Astrocyte of the hippocampus (primary cell): Measurements from ENCODE around the gene NPIPA3.
"Not testable (repeated sequence)": the region's sequence is repeated elsewhere in the genome, so short reads cannot be mapped to it uniquely, and the experiment has no call there.

Experiments
- DNase-seq: peaks from one replicate; pipeline ENCODE4 v3.0.0; 2011; ENCODE audit warnings: low read depth, low spot score

NPIPA3 gene

DNA sequence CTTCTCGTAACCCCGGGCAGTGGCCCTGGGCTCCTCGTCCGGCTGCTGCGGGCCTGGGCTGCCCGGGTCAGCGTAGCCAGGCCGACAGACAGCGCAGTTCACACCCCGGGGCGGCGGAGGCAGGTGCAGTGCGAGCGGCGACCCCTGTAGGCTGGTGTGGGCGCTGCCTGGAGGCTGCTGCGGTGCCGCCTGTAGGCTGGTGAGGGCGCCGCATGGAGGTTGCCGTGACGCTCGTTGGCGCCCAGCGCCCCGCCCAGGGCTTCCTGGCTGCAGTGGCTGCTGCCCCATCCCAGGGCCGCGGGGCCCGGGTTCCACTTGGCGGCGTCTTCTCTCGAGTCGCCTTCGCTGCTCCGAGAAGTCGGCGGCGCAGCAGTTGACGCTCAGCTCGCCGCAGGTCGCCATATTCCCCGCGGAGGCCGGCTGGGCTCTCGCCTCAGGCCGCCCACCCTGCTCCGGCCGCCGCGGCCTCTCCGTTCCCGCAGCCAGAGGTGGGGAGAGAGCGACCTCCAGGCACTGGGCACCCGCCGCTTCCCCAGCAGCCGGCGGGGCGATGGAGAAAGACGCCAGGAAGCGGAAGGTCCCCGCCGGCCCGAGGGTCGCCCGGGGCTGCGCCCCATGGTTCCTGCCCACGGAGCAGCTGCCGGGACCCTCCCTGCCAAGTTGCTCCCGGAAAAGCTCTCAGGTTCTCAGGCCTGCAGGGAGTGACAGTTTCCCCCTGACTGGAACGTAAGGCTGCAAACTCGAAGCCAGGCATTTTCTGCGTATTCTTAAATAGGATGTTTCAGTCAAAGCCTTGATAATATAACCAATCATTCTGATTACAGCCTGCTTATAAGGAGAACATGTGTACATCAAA lies at the start of gene NPIPA3:
Gene NPIPA3, plus strand, starts transcription at position 256 of the 856 bp plus-strand sequence. CDS start 5,533 bp downstream, outside the sequence.
- DNase-seq, result not testable (repeated sequence)

DNA sequence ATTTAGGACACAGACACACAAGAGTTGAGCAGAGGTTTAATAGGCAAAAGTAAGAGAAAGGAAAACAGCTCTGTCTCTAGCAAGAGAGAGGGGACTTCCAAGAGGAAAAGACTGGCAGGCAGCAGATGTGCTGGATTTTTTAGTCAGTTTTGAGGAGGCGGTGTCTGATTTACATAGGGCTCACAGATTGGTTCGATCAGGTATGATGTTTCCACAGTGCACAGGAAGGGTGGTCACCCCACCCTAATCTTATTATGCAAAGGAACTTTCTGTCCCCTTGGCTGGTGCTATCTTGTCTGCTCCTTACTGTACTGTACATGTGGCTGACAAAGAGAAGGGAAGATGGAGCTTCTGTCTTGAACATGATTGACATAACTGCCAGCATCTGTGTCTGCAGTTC lies 45.1 kb upstream of the NPIPA3 start:
- no peak for DNase-seq

DNA sequence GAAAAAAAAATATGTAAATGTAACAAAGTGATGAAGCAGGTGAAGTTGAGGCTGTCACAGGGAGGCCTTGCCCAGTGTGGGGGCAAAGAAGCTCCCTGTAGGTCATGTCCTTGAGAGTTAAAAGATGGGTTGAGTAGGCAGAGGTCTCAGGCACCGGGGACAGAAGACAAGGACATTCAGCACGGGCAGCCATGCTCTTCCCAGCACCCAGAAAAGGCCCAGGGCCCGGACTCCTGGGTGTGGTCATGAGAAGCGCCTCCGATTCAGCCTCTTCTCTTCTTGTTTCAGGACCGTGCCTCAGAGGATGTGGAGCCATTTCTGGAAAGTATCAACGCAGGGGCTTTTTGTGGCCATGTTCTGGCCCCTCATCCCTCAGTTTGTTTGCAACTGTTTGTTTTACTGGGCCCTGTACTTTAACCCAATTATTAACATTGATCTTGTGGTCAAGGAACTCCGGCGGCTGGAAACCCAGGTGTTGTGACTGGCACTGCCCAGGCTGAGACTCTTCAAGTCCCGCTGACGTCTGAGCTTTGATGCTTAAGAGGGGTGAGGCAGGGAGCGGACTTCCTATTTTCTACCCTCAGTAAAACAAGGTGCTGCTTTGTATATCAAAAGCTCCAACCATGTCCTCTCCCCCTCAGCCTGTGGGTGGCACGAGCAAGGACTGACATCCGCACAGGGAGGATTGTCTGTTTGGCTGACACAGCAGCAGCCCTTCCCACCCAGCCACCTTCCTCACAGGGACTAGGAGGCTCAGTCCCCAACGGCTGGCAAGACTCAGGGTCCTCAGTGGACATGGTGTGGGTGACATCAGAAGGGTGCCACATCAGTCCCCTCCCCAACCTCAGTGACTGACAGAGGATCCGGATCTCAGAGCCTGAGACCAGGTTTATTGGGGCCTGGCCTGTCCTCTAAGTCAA lies 35.6 kb upstream of the NPIPA3 start:
- DNase-seq, result no peak

DNA sequence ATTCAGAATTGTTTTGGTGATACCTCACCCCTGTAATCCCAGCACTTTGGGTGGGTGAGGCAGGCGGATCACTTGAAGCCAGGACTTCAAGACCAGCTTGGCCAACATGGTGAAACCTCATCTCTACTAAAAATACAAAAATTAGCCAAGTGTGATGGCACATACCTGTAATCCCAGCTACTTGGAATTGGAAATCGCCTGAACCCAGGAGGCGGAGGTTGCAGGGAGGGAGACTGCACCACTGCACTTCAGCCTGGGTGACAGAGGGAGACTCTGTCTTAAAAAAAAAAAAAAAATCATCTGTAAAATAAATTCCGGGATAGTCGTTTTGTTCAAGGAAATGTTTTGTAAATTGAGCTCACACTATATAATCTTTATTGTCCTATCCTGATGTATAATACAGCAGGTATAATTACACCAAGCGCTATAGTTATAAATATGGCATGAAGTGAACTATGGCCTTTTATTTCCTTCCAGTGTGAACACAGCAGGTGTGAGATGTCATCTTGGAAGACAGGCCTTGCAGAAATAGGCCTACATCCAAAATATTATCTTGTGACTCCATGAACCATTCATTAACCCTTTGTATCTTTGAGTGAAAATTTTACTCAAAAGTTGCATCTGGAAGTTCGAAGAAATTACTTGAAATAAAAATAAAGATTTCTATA lies 34.5 kb upstream of the NPIPA3 start:
- DNase-seq, result no peak

DNA sequence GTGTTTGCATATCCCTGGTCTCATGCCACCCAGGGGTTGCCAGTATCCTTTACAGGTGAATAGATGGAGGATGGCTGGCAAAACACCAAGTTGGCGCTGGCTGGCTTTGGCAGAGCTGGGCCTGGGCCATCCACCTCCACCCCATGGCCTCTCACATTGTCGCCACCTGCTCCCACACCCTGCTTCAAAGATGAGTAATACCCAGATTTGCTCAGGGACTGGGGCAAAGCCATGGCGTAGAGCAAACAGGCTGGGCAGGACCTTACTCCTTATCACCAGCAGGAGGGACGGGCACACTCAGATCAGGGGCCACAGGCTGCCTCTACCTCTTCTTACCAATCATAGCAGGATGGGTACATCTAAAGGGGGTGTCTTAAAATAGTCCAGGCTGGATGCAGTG lies 33.4 kb upstream of the NPIPA3 start:
- DNase-seq, result no peak

DNA sequence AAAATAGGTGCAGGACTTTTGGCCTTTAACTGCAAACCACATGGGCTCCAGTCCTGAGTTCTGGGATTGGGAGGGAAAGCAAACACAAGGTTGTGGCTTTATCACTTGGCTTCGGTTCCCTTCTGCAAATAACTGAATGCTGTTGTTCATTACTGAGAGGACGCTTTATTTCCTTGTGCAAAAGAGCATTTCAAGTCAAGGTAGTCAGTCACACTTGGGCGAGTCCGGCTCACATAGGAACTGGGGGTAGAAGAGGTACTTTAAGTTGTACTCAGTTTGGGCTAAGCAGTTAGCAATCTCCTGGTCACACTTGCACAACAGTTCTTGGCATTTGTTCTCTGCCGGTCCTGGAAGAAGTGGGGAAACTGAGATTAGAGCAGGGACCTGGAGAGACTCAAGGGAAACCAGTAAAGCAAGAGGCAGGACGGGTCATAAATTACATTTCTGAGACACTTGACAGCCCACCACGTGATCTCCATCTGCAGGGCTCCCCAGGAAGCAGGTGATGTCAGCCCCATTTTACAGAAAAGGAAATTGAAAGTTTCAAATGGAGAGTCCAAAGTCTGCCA lies 30.7 kb upstream of the NPIPA3 start:
- DNase-seq, result no peak

DNA sequence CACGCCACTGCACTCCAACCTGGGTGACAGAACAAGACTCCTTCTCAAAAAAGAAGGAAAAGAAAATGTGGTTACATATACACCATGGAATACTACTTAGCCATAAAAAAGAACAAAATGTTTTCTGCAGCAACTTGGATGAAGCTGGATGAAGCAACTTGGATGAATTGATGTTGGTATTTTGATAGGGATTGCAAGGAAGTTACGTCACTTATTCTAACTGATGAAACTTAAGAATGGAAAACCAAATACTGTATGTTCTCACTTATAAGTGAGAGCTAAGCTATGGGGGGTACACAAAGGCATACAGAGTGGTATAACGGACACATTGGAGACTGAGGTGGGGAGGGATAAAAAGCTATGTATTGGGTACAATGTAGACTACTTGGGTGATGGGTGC lies 26.6 kb upstream of the NPIPA3 start:
- DNase-seq, result no peak

DNA sequence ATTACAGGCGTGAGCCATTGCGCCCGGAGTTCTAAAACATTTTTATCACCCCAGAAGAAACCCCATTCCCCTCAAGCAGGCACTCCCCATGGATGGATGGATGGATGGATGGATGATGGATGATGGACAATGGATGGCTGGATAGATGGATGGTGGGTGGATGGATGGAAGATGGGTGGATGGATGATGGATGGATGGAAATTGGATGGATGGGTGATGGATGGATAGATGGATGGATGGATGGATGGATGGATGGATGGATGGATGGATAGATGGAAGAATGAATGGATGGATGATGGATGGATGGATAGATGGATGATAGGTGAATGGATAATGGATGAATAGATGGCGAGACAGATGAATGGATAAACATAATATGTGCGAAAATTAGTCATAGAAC lies 25.6 kb upstream of the NPIPA3 start:
- no peak for DNase-seq

DNA sequence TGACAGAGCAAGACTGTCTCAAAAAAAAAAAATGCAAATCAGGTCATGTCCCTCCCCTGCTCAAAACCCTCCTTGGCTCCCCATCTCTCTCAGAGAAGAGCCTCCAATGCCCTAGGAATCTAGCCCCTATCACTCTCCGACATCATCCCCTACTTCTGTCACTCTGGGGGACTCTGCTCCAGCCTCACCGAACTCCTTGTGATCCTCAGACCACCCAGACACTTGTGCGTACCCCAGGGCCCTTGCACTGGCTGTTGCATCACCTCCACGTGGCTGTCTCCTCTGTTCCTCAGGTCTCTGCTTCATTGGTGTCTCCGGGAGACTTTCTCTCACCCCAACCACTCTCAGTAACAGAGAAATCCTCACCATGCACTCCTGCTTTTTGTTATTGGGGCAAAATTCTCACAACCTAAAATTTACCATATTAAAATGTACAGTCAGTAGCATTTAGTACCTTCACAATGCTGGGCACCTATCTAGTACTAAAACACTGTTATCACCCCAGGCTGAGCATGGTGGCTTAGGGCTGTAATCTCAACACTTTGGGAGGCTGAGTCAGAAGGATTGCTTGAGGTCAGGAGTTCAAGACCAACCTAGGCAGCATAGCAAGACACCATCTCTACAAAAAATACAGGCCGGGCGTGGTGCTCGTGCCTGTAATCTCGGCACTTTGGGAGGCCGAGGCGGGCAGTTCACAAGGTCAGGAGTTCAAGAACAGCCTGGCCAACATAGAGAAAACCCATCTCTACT lies 24.3 kb upstream of the NPIPA3 start:
- no peak for DNase-seq

DNA sequence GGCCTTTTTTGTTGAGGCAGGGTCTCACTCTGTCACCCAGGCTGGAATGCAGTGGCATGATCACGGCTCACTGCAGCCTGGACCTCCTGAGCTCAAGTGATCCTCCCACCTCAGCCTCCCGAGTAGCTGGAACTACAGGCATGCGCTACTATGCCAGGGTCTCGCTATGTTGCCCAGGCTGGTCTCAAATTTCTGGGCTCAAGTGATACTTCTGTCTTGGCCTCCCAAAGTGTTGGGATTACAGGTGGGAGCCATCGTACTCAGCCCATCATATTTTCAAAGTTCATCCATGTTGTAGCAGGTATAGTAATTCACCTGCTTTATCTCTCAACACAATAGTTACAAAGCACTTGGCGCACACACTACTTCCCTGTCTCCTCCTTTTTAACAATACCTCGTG lies 22.8 kb upstream of the NPIPA3 start:
- DNase-seq, result not testable (repeated sequence)

DNA sequence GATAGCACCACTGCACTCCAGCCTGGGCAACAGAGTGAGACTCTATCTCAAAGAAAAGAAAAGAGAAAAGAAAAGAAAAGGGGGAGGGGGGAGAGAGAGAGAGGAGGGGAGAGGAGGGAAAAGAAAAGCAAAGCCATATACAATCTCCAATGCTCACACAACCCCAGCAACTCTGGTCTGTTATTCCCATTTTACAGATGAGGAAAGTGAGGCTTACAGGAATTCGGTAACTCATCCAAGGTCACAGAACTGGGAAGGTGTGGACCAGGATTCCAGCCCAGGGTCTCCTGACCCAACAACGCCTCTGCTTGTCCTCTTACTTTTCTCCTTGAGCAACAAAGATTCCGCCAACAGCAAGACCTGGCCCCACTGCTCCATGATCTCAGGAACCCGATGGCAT lies 22.1 kb upstream of the NPIPA3 start:
- no peak for DNase-seq

DNA sequence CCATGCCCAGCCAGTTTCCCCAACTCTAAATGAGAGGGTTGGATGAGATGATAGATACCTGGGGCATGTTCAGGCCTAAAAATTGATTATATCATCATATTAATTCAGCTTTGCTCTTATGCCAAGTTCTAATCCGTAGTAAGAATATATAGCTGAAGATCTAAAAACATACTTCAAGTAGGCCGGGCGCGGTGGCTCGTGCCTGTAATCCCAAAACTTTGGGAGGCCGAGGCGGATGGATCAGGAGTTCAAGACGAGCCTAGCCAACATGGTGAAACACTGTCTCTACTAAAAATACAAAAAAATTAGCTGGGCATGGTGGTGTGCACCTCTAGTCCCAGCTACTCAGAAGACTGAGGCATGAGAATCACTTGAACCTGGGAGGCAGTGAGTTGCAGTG lies 21.1 kb upstream of the NPIPA3 start:
- no peak for DNase-seq

DNA sequence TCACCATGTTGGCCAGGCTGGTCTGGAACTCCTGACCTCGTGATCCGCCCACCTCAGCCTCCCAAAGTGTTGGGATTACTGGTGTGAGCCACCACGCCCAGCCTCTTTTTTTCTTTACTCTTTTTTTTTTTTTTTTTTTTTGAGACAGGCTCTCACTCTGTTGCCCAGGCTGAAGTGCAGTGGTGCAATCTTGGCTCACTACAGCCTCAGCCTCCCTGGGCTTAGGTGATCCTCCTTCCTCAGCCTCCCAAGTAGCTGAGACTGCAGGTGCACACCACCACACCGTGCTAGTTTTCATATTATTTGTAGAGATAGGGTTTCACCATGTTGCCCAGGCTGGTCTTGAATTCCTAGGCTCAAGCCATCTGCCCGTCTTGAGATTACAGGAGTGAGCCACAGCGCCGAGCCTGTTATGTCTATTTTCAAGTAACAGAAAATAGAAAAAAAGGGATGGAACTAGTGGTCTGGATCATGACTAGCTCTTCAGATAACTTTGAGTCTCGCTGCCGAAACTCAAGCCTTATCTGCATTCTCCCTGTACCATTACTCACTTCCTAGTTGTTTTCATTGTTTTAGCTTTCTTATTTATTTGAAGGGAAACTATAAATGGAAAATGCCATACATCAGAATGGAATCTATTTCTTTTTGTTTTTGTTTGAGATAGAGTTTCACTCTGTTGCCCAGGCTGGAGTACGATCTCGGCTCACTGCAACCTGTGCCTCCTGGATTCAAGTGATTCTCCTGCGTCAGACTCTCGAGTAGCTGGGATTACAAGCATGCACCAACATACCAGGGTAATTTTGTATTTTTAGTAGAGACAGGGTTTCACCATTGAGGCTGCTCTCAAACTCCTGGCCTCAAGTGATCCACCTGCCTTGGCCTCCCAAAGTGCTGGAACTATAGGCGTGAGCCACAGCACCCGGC lies 17.1 kb upstream of the NPIPA3 start:
- peak; percentile 12 for DNase-seq

DNA sequence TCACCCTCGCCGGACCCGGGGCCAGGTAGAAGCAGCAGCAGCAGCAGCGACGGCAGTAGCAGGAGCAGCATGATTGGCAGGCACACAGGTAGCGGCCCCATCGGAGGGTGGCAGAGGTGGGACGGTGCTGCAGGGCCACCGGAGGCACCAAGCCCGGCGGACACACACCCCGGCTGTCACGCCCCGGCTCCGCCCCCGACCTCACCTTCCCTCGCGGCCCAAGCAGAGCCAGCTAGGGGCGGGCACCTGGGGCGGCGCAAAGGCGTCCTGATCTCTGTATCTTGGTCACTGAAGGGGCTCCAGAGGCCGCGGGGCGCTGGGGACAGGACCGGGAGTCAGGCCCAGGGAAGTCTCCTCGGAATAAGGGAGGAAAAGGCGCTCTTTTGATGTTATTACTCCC lies 9.1 kb upstream of the NPIPA3 start, which contains the start of gene PLA2G10:
Gene PLA2G10, minus strand, starts transcription at position 180 of the 400 bp plus-strand sequence. Its CDS starts 79 bp downstream, at position 101.
- DNase-seq, result not testable (repeated sequence)

DNA sequence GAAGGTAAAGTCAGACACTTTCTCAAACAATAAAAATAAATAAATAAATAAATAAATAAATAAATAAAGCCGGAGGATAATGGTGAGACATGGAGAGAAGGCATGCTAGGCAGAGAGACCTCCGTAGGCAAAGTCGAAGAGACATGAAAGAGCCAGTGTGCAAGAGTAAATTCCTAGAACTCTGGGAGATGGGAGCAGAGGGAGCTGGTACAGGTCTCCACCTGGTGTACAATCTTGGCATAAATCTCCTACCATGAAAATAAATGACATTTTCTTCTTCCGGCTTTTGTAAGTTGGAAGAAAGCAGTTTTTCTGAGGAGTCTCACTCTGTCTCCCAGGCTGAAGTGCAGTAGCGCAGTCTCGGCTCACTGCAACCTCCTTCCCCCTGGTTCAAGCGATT lies 1.4 kb upstream of the NPIPA3 start:
- DNase-seq, result not testable (repeated sequence)

DNA sequence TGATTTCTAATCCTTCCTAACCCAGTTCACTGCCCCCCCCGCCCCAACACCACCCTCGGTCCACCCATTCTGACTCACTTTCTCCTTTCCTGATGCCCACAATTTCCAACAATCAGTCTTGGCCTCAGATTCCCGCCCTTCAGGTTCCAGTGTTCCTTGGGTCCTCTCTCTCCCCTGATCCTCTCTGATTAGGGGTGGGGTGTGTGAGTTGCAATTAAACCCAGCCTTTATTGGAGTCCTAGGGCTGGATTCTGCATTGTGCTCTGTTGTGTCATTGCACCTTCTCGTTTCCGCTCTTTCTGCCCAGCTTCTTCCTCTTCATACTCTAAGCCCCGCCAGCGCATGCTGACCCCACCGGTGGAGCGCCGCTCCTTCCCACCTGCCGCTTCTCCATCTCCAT lies 539 bp upstream of the NPIPA3 start:
- not testable (repeated sequence) for DNase-seq

DNA sequence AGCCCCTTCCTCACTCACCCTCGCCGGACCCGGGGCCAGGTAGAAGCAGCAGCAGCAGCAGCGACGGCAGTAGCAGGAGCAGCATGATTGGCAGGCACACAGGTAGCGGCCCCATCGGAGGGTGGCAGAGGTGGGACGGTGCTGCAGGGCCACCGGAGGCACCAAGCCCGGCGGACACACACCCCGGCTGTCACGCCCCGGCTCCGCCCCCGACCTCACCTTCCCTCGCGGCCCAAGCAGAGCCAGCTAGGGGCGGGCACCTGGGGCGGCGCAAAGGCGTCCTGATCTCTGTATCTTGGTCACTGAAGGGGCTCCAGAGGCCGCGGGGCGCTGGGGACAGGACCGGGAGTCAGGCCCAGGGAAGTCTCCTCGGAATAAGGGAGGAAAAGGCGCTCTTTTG lies 30.0 kb downstream of the NPIPA3 start:
- not testable (repeated sequence) for DNase-seq

DNA sequence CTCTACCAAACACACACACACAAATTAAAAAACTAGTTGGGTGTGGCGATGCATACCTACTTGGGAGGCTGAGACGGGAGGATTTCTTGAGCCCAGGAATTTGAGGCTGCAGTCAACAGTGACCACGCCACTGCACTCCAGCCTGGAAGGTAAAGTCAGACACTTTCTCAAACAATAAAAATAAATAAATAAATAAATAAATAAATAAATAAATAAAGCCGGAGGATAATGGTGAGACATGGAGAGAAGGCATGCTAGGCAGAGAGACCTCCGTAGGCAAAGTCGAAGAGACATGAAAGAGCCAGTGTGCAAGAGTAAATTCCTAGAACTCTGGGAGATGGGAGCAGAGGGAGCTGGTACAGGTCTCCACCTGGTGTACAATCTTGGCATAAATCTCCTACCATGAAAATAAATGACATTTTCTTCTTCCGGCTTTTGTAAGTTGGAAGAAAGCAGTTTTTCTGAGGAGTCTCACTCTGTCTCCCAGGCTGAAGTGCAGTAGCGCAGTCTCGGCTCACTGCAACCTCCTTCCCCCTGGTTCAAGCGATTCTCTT lies 37.7 kb downstream of the NPIPA3 start:
- not testable (repeated sequence) for DNase-seq

DNA sequence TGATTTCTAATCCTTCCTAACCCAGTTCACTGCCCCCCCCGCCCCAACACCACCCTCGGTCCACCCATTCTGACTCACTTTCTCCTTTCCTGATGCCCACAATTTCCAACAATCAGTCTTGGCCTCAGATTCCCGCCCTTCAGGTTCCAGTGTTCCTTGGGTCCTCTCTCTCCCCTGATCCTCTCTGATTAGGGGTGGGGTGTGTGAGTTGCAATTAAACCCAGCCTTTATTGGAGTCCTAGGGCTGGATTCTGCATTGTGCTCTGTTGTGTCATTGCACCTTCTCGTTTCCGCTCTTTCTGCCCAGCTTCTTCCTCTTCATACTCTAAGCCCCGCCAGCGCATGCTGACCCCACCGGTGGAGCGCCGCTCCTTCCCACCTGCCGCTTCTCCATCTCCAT lies 38.6 kb downstream of the NPIPA3 start:
- DNase-seq, result not testable (repeated sequence)
